HepG2 (cell line): ENCODE results near the gene PNKD. TPM values are rescaled to one million over a fixed set of nuclear protein-coding genes. Genes with fewer than 3 reads are reported as not detected.
A peak's percentile ranks its signal among the peaks of the same experiment; 100 is the strongest.

Experiments used
- AGO2 ChIP-seq: fragments of 200-400 bp; formaldehyde crosslinking; optimal IDR thresholded peaks from 2 replicates; pipeline ENCODE3; 2017; ENCODE audit warnings: mild to moderate bottlenecking, low read depth, low read length, moderate library complexity
- AHDC1 ChIP-seq: sonication (generic); formaldehyde crosslinking; IDR thresholded peaks from 2 replicates; pipeline ENCODE4 v1.5.1; 2020; ENCODE audit warnings: mild to moderate bottlenecking, missing genetic modification reagents, borderline replicate concordance
- AHR ChIP-seq: IDR thresholded peaks from 2 replicates; pipeline ENCODE4 v1.6.1; 2018; ENCODE audit warnings: missing genetic modification reagents, missing compliant biosample characterization
- CBX1 ChIP-seq: IDR thresholded peaks from one replicate; pipeline ENCODE4 v1.6.1; 2016; ENCODE audit warnings: antibody characterized with exemption, low read depth
- CERS6 ChIP-seq: sonication (generic); formaldehyde crosslinking; IDR thresholded peaks from 2 replicates; pipeline ENCODE4 v1.5.0; 2020; ENCODE audit warnings: missing genetic modification reagents
- DDIT3 ChIP-seq: sonication (generic); formaldehyde crosslinking; IDR thresholded peaks from 2 replicates; pipeline ENCODE4 v1.4.0; 2020; ENCODE audit warnings: mild to moderate bottlenecking, missing genetic modification reagents
- FIP1L1 ChIP-seq: fragments of 200-400 bp; formaldehyde crosslinking; IDR thresholded peaks from 2 replicates; pipeline ENCODE4 v1.6.1; 2018; ENCODE audit warnings: low read depth, mild to moderate bottlenecking, low read length, moderate library complexity, borderline replicate concordance; ENCODE audit not compliant: insufficient read depth
- HHEX ChIP-seq: IDR thresholded peaks from 2 replicates; pipeline ENCODE4 v1.6.1; 2016; ENCODE audit warnings: control low read depth
- JUN ChIP-seq: sonication (generic); formaldehyde crosslinking; IDR thresholded peaks from 2 replicates; pipeline ENCODE4 v1.4.0; 2020; ENCODE audit warnings: mild to moderate bottlenecking, missing genetic modification reagents
- KLF15 ChIP-seq: sonication (generic); formaldehyde crosslinking; IDR thresholded peaks from 2 replicates; pipeline ENCODE4 v1.8.1; 2023; ENCODE audit warnings: borderline replicate concordance, mild to moderate bottlenecking, inconsistent platforms, missing genetic modification reagents, mixed read lengths
- PATZ1 ChIP-seq: sonication (generic); formaldehyde crosslinking; IDR thresholded peaks from 2 replicates; pipeline ENCODE4 v1.4.0; 2020; ENCODE audit warnings: missing genetic modification reagents
- PHB2 ChIP-seq: fragments of 450-650 bp; IDR thresholded peaks from 2 replicates; pipeline ENCODE4 v1.6.1; 2018; ENCODE audit not compliant: partially characterized antibody
- POLR2AphosphoS2 ChIP-seq: IDR thresholded peaks from 2 replicates; pipeline ENCODE4 v1.6.1; 2011; ENCODE audit warnings: low read depth, low read length, improper control_type of control experiment
- STAG1 ChIP-seq: sonication (generic); formaldehyde crosslinking; IDR thresholded peaks from 2 replicates; pipeline ENCODE4 v1.4.0; 2020; ENCODE audit warnings: missing genetic modification reagents
- SYNCRIP ChIP-seq: fragments of 200-400 bp; formaldehyde crosslinking; IDR thresholded peaks from 2 replicates; pipeline ENCODE4 v1.6.1; 2018; ENCODE audit warnings: mild to moderate bottlenecking, low read depth, low read length; ENCODE audit not compliant: insufficient read depth
- ZNF276 ChIP-seq: sonication (generic); formaldehyde crosslinking; IDR thresholded peaks from 2 replicates; pipeline ENCODE4 v1.4.0; 2020; ENCODE audit warnings: mild to moderate bottlenecking, low read depth, missing genetic modification reagents
- ZNF296 ChIP-seq: sonication (generic); formaldehyde crosslinking; conservative IDR thresholded peaks from 2 replicates; pipeline ENCODE4 v1.5.0; 2020; ENCODE audit warnings: mild to moderate bottlenecking, missing genetic modification reagents
- ZNF616 ChIP-seq: sonication (generic); formaldehyde crosslinking; IDR thresholded peaks from 2 replicates; pipeline ENCODE4 v1.5.0; 2020; ENCODE audit warnings: low read depth, mild to moderate bottlenecking, missing genetic modification reagents
- ZNF678 ChIP-seq: sonication (generic); formaldehyde crosslinking; IDR thresholded peaks from 2 replicates; pipeline ENCODE4 v1.4.0; 2020; ENCODE audit warnings: mild to moderate bottlenecking, missing genetic modification reagents
- ZNF816 ChIP-seq: sonication (generic); formaldehyde crosslinking; IDR thresholded peaks from 2 replicates; pipeline ENCODE4 v1.8.0; 2022; ENCODE audit warnings: missing genetic modification reagents, mild to moderate bottlenecking, borderline replicate concordance
- ZNF891 ChIP-seq: sonication (generic); formaldehyde crosslinking; IDR thresholded peaks from 2 replicates; pipeline ENCODE4 v1.5.0; 2020; ENCODE audit warnings: mild to moderate bottlenecking, missing genetic modification reagents
- polyA plus RNA-seq, 8 experiments: library from polyadenylated mRNA; depleted of rRNA in 3 of 8; stranded (reverse) in 7 of 8; unstranded in 1 of 8; fragments of >200 nt; fragmentation: Illumina TruSeq in 4 of 8; extraction: Trizol in 4 of 8; gene quantifications; 2 replicates each; pipeline versions ENCODE4 v1.2.1 to v1.2.3, GENCODE V29; 2011 to 2016; ENCODE audit warnings: low read depth in 4 of 8, missing spikeins in 1 of 8, mixed read lengths in 1 of 8; ENCODE audit not compliant: insufficient read depth in 1 of 8
- total RNA-seq, 5 experiments: library from RNA; depleted of rRNA; stranded (reverse); fragments of >200 nt; fragmentation: Illumina TruSeq; extraction: Trizol; gene quantifications; 2 replicates each; pipeline ENCODE4 v1.2.3, GENCODE V29; 2016; ENCODE audit warnings: low read depth in 1 of 5

Gene PNKD
- total and polyA plus RNA-seq, 2 of the 13 experiments (the other 11 are each of a cell fraction or from before 2014, with no cell fraction given), result 55.9 to 80.4 TPM

GRCh38 chr2:218296847-218297246, 26.5 kb downstream of the PNKD start (continued):
- no peak for TF ChIP-seq JUN
- no peak for TF ChIP-seq ZNF816 (CRISPR knock-in tag)
- no peak for TF ChIP-seq PHB2
- TF ChIP-seq STAG1 (CRISPR knock-in tag), result peak; percentile 39; the same call in 1 of the 2 replicates
- TF ChIP-seq KLF15, result no peak
- no peak for TF ChIP-seq FIP1L1
- no peak for TF ChIP-seq ZNF678 (CRISPR knock-in tag)
- TF ChIP-seq AGO2, result no peak
- TF ChIP-seq ZNF616 (CRISPR knock-in tag), result no peak
- TF ChIP-seq ZNF296 (CRISPR knock-in tag), result no peak
- TF ChIP-seq SYNCRIP, result no peak
- no peak for TF ChIP-seq CBX1
- no peak for TF ChIP-seq ZNF276 (CRISPR knock-in tag)
- no peak for TF ChIP-seq ZNF891
- no peak for TF ChIP-seq CERS6 (CRISPR knock-in tag)
- no peak for TF ChIP-seq POLR2AphosphoS2
- TF ChIP-seq AHDC1 (CRISPR knock-in tag), result no peak
- TF ChIP-seq PATZ1 (CRISPR knock-in tag), result no peak
- no peak; the same call in 1 of the 2 replicates for TF ChIP-seq HHEX (CRISPR knock-in tag)
- no peak for TF ChIP-seq DDIT3 (CRISPR knock-in tag)
- no peak for TF ChIP-seq AHR (CRISPR knock-in tag)
